D721Med (cell line): ENCODE results near the gene AXIN1.

ENCODE experiments used
- DNase-seq: peaks from one replicate; pipeline ENCODE4 v3.0.0; 2011; ENCODE audit warnings: low spot score; ENCODE audit not compliant: insufficient read length
- FAIRE-seq: peaks from 2 replicates; lab custom pipeline; 2011; peaks lifted over from hg19 to GRCh38; lab: Jason Lieb, UNC
- CTCF ChIP-seq: IDR thresholded peaks from 2 replicates; pipeline ENCODE4 v1.5.1; 2012; ENCODE audit warnings: mild to moderate bottlenecking, control low read depth; ENCODE audit not compliant: insufficient read depth; ENCODE audit errors: missing control alignments

The AXIN1 gene

GRCh38 chr16:265711-266110, 86.8 kb downstream of the AXIN1 start:
- FAIRE-seq (no peak), DNase-seq (no peak)
- no peak for TF ChIP-seq CTCF

GRCh38 chr16:265002-265529, 87.5 kb downstream of the AXIN1 start:
- FAIRE-seq (no peak), DNase-seq (no peak)
- TF ChIP-seq CTCF = no peak

GRCh38 chr16:264440-264951, 88.0 kb downstream of the AXIN1 start:
- DNase-seq (no peak), FAIRE-seq (no peak)

GRCh38 chr16:263944-264343, 88.6 kb downstream of the AXIN1 start:
- TF ChIP-seq CTCF = no peak
- DNase-seq = no peak
- FAIRE-seq = no peak

More at GRCh38 chr16:264440-264951, 88.0 kb downstream of the AXIN1 start:
- TF ChIP-seq CTCF = no peak

- no peak for TF ChIP-seq CTCF
- DNase-seq (no peak), FAIRE-seq (no peak)
Measured at GRCh38 chr16:263182-263774, 89.2 kb downstream of the AXIN1 start.

GRCh38 chr16:262121-262745, 90.3 kb downstream of the AXIN1 start:
- DNase-seq (no peak), FAIRE-seq (no peak)

More at GRCh38 chr16:262121-262745, 90.3 kb downstream of the AXIN1 start:
- no peak for TF ChIP-seq CTCF
